ENCODE data around the gene SP2.

The SP2 gene

DNA sequence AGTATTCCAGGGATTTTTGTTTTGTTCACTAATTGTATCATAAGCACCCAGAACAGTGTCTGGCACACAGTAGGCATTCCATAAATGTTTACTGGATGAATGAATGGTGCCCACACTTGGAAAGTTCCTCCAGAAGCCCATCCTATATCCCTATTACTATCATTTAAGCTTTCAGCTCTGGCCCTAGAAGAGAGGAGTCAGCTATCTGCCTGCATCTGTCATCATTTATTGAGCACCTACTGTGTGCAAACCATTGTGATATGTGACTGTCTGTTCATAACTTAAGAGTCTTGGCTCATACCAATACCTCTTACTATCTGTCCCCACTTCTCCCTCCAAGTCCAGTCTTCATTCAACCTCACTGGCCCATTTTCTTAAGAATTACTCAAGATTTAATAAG is 25.0 kb upstream of the SP2 start:
- DNase-seq (ENCODE audit: low read depth), result no peak
- TF ChIP-seq, protein P1, sequence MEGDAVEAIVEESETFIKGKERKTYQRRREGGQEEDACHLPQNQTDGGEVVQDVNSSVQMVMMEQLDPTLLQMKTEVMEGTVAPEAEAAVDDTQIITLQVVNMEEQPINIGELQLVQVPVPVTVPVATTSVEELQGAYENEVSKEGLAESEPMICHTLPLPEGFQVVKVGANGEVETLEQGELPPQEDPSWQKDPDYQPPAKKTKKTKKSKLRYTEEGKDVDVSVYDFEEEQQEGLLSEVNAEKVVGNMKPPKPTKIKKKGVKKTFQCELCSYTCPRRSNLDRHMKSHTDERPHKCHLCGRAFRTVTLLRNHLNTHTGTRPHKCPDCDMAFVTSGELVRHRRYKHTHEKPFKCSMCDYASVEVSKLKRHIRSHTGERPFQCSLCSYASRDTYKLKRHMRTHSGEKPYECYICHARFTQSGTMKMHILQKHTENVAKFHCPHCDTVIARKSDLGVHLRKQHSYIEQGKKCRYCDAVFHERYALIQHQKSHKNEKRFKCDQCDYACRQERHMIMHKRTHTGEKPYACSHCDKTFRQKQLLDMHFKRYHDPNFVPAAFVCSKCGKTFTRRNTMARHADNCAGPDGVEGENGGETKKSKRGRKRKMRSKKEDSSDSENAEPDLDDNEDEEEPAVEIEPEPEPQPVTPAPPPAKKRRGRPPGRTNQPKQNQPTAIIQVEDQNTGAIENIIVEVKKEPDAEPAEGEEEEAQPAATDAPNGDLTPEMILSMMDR (conservative IDR thresholded peaks at IDR 0.05; ENCODE audit: low read length), result no peak

DNA sequence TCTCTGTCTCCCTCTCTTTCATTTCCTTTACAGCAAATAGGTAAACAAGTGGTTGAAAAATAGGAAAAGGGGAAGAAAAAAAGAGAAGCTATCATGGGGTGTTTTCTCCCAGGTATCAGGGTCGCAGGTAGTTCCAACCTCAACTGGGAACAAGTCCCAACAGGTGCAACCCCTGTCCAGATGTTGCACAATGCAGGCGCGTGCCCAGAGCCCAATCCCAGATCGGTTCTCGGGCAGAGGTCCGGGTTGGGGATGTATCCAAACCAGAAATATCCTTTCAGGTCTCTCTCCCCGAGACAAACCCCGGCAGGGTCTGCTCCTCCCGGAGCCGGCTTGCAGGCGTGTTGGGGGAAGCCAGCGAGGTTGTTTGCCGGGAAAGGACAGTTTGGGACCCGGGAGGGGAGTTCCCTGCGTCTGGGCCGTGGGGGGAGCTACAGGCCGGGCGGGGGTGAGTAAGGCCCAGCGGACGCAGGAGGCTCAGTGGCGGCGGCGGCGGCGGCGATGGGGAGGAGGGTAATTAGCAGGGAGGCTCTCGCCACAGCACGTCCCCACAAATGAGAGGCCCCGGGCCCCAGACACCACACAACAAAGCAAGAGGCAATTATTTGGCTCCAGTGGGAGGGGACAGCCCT is 23.9 kb upstream of the SP2 start:
- no peak for DNase-seq (ENCODE audit: low read depth)
- no peak overlapping the region for H3K4me3 ChIP-seq (ENCODE audit: low read length)
- TF ChIP-seq, protein P1 (conservative IDR thresholded peaks at IDR 0.05; ENCODE audit: low read length), result no peak

More for the DNA sequence above, 25.0 kb upstream of the SP2 start:
- H3K4me3 ChIP-seq (ENCODE audit: low read length), result no peak overlapping the region

DNA sequence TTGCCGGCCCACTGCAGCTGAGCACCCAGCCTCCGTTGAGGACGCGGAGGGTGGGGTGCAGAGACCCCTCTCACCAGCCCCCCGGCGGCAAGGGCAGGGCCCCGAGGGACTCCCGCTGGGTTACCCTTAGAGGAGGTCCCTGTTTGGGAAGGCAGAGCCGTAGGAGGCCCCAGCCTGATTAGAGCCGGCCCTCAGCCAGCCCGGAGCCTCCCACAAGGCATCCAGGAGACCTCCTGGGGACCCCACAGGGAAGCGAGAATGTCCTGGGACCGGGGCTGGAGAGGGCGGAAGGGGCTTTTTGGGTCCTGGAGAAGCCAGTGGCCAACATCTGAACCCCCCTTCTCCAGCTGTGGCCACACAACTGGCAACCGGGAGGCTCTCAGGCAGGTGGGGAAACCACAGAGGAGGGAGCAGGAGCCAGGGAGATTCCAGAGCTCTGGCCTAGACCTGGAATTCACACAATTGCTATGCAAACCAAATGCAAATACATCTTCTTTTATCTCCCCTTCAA is 23.3 kb upstream of the SP2 start:
- TF ChIP-seq, protein P1 (conservative IDR thresholded peaks at IDR 0.05; ENCODE audit: low read length), result no peak
- no peak overlapping the region for H3K4me3 ChIP-seq (ENCODE audit: low read length)
- DNase-seq (ENCODE audit: low read depth), result no peak

DNA sequence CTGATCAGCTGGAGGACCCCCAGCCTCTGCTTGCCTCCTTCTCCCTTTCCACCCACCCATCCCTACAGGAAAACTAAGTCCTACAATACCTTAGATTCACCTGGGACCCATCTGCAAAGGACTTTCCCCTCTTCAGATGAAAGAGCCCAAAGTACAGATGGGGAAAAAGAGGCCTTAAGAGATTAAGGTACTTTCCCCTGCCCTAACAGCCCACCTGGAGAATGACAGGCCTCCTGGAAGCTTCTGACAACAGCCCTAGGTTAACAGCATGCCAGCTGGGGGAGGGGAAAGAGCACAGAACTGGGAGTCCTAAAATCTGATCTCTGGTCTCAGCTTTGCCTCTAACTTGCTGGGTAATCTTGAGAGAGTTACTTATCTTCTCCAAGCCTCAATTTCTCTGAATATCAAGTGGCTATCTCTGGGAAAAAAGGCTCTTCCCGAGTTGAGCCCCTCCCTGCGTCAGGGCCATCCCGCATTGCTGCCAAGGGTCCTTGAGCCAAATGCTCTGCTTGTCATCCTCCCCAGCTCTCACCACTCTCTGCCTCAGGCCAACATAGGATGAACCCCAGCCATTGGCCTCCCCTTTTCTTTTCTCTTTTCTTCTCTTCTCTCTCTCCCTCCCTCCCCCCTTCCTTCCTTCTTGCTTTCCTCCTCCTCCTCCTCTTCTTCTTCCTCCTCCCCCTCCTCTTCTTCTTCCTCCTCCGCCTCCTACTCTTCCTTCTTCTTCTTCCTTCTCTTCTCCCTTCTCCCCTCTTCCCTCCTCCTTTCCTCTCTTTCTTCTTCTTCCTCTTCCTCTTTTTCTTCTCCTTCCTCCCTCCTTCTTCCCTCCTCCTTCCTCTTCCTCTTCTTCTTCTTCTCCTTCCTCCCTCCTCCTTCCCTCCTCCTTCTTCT is 22.6 kb upstream of the SP2 start:
- TF ChIP-seq, protein P1 (conservative IDR thresholded peaks at IDR 0.05; ENCODE audit: low read length), result no peak
- no peak overlapping the region for H3K4me3 ChIP-seq (ENCODE audit: low read length)
- no peak for DNase-seq (ENCODE audit: low read depth)

DNA sequence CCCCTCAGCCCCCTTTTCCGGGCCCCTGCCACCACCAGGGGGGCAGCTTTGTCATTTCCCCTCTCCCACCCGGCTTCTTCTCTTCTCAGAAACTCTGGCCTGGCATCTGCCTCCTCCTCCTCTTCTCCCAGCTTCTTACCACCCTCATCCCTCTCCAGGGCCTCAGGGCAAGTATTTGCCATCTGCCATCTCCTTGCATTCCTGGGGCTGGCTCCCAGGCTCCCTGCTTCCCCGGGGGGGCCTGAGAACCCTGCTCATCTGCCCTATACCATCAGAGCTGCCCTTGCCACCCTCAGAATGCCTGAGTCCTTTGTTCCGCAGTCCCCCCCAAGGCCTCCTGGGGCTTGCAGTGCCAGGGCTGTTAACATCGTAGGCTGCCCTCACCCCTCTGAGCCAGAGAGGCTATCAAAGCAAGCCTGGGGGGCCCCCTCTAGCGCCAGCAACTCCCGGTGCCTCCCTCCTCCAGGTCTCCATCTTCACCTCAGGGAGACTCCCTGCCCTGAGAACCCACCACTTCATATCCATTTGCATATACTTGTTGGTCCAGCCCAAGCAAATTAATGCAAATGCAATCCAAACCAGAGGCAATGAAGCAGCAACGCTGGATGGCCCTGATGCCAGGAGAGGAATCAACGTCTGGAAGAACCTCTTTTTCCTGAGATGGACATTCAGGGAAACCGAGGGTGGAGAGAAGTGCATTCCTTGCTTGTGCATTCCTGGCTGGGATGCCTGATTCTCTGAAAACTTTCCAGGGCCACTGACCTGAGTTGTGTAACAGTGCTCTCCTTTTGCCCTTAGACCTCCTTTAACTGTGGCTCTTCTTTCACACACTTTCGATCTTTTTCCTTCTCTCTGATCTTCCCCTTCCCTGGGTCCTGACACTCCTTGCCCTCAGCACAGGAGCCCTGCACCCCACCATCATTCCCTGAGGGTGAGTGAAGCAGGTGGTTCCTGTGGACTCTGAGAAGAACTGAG is 20.7 kb upstream of the SP2 start:
- no peak for DNase-seq (ENCODE audit: low read depth)
- TF ChIP-seq, protein P1 (conservative IDR thresholded peaks at IDR 0.05; ENCODE audit: low read length), result no peak
- H3K4me3 ChIP-seq (ENCODE audit: low read length), result no peak overlapping the region

DNA sequence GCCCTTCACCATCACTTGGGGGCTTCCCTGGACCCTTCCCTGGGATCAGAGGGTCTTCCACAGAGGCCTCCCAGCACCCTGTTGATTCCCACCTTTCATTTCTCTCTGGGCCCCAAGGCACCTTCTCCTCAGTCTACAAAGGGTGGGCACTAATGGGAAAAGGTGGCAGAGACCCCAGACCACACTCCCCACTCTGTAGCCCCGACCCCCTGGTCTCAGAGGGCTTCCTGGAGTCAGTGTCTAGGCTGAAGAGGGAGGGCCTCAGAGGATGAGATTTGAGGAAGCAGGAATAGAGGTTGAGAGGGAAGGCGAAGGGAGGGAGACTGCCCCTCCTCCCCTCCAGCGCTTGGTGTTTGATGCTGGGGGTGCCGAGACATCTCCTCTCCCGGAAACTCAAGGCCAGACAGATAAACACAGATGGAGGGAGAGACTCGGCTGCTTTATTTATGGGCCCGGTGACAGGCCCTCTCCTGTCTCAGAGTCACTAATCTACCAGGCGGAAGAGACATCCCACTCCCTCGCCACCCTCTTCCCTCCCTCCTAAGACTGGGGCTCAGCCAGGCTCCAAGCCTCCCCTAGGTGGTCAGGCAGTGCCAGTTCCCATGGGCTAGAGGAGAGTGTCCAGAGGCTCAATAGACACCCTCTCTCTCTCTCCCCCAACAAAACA is 18.5 kb upstream of the SP2 start:
- TF ChIP-seq, protein P1 (conservative IDR thresholded peaks at IDR 0.05; ENCODE audit: low read length), result no peak
- DNase-seq (ENCODE audit: low read depth), result no peak
- no peak overlapping the region for H3K4me3 ChIP-seq (ENCODE audit: low read length)
